SK-N-MC (cell line): Measurements from ENCODE around the gene AGBL1.

Experiments
- DNase-seq: peaks from one replicate; pipeline ENCODE4 v3.0.0-alpha.2; 2011; ENCODE audit warnings: low read depth, low spot score
- H3K27ac ChIP-seq: fragments of 200-600 bp; sonication (generic); 2 replicates; pipeline ENCODE4 v1.5.1; 2016; ENCODE audit warnings: mixed run types
- H3K36me3 ChIP-seq: fragments of 200-600 bp; sonication (generic); 2 replicates; pipeline ENCODE4 v1.6.1; 2017; ENCODE audit warnings: antibody characterized with exemption, low read length, mixed read lengths; ENCODE audit not compliant: insufficient read depth
- H3K4me3 ChIP-seq: fragments of 200-600 bp; sonication (generic); 2 replicates; pipeline ENCODE4 v1.5.1; 2016
- H3K9ac ChIP-seq: fragments of 200-600 bp; sonication (generic); 2 replicates; pipeline ENCODE4 v1.8.0; 2017; ENCODE audit warnings: mixed run types, mixed read lengths; ENCODE audit not compliant: insufficient read length
- H3K9me3 ChIP-seq: fragments of 200-600 bp; sonication (generic); 2 replicates; pipeline ENCODE4 v1.6.1; 2017; ENCODE audit warnings: low read depth, mild to moderate bottlenecking, antibody characterized with exemption, low read length, moderate library complexity, mixed read lengths
- EZH2 ChIP-seq: fragments of 200-600 bp; sonication (generic); IDR thresholded peaks from one replicate; pipeline ENCODE4 v1.6.1; 2017; ENCODE audit warnings: antibody characterized with exemption
- FOXP2 ChIP-seq: optimal IDR thresholded peaks from 2 replicates; pipeline ENCODE3; 2011; ENCODE audit warnings: mild to moderate bottlenecking, moderate library complexity; ENCODE audit not compliant: insufficient read depth; ENCODE audit errors: extremely low read length, control extremely low read depth
- POLR2AphosphoS5 ChIP-seq: IDR thresholded peaks from 2 replicates; pipeline ENCODE4 v1.6.1; 2012; ENCODE audit warnings: mild to moderate bottlenecking, low read depth, low read length, borderline replicate concordance

AGBL1 gene

GRCh38 chr15:86353213-86353612 is 273.5 kb downstream of the AGBL1 start:
- Histone ChIP-seq H3K36me3 (no peaks in the 10 kb centered on the region), H3K27ac (no peak overlapping the region), H3K4me3 (no peak overlapping the region), H3K9ac (no peak overlapping the region), H3K9me3 (no peaks in the 10 kb centered on the region)
- TF ChIP-seq EZH2 (no peak), FOXP2 (no peak), POLR2AphosphoS5 (no peak)
- DNase-seq, result no peak

- TF ChIP-seq EZH2 (no peak), POLR2AphosphoS5 (no peak), FOXP2 (no peak)
- Histone ChIP-seq H3K4me3 (no peak overlapping the region), H3K9ac (no peak overlapping the region), H3K36me3 (no peaks in the 10 kb centered on the region), H3K27ac (no peak overlapping the region), H3K9me3 (no peaks in the 10 kb centered on the region)
- DNase-seq, result no peak
Measured at GRCh38 chr15:86355361-86355760, 275.7 kb downstream of the AGBL1 start.

GRCh38 chr15:86355801-86356200 is 276.1 kb downstream of the AGBL1 start:
- Histone ChIP-seq H3K9me3 (no peaks in the 10 kb centered on the region), H3K36me3 (no peaks in the 10 kb centered on the region), H3K27ac (no peak overlapping the region), H3K9ac (no peak overlapping the region), H3K4me3 (no peak overlapping the region)
- DNase-seq, result no peak
- TF ChIP-seq POLR2AphosphoS5, result no peak
- TF ChIP-seq EZH2, result no peak
- TF ChIP-seq FOXP2, result no peak

- Histone ChIP-seq H3K9ac (no peak overlapping the region), H3K27ac (no peak overlapping the region), H3K9me3 (no peaks in the 10 kb centered on the region), H3K36me3 (no peaks in the 10 kb centered on the region), H3K4me3 (no peak overlapping the region)
- TF ChIP-seq EZH2, result no peak
- no peak for TF ChIP-seq POLR2AphosphoS5
- no peak for TF ChIP-seq FOXP2
- DNase-seq, result no peak
Measured at GRCh38 chr15:86362555-86362954, 282.9 kb downstream of the AGBL1 start.

GRCh38 chr15:86373147-86373546 is 293.5 kb downstream of the AGBL1 start:
- Histone ChIP-seq H3K9me3 (no peaks in the 10 kb centered on the region), H3K27ac (no peak overlapping the region), H3K4me3 (no peak overlapping the region), H3K9ac (no peak overlapping the region), H3K36me3 (no peaks in the 10 kb centered on the region)
- TF ChIP-seq FOXP2 (no peak), EZH2 (no peak), POLR2AphosphoS5 (no peak)
- no peak for DNase-seq

GRCh38 chr15:86375733-86376280 is 296.1 kb downstream of the AGBL1 start:
- Histone ChIP-seq H3K4me3 (no peak overlapping the region), H3K27ac (no peak overlapping the region), H3K36me3 (no peaks in the 10 kb centered on the region), H3K9me3 (no peaks in the 10 kb centered on the region), H3K9ac (no peak overlapping the region)
- no peak for DNase-seq
- TF ChIP-seq EZH2, result no peak
- TF ChIP-seq POLR2AphosphoS5, result no peak
- TF ChIP-seq FOXP2, result no peak

GRCh38 chr15:86377914-86378313 is 298.2 kb downstream of the AGBL1 start:
- H3K36me3 ChIP-seq, result no peaks in the 10 kb centered on the region
- no peaks in the 10 kb centered on the region for H3K9me3 ChIP-seq
- H3K27ac ChIP-seq, result no peak overlapping the region
- H3K4me3 ChIP-seq, result no peak overlapping the region
- H3K9ac ChIP-seq, result no peak overlapping the region
- DNase-seq, result no peak
- TF ChIP-seq FOXP2, result no peak

- no peak for DNase-seq
Measured at GRCh38 chr15:86382341-86382740, 302.7 kb downstream of the AGBL1 start.

GRCh38 chr15:86383611-86384010 is 303.9 kb downstream of the AGBL1 start:
- H3K27ac ChIP-seq, result no peak overlapping the region
- no peak overlapping the region for H3K4me3 ChIP-seq
- no peaks in the 10 kb centered on the region for H3K36me3 ChIP-seq
- H3K9me3 ChIP-seq, result no peaks in the 10 kb centered on the region
- TF ChIP-seq EZH2 (no peak), FOXP2 (no peak), POLR2AphosphoS5 (no peak)
- DNase-seq, result no peak
- no peak overlapping the region for H3K9ac ChIP-seq

More at GRCh38 chr15:86382341-86382740, 302.7 kb downstream of the AGBL1 start:
- Histone ChIP-seq H3K27ac (no peak overlapping the region), H3K9me3 (no peaks in the 10 kb centered on the region), H3K4me3 (no peak overlapping the region), H3K36me3 (no peaks in the 10 kb centered on the region), H3K9ac (no peak overlapping the region)
- TF ChIP-seq FOXP2 (no peak), EZH2 (no peak), POLR2AphosphoS5 (no peak)
